Measurements from ENCODE around the gene FHIP1A.

DNA sequence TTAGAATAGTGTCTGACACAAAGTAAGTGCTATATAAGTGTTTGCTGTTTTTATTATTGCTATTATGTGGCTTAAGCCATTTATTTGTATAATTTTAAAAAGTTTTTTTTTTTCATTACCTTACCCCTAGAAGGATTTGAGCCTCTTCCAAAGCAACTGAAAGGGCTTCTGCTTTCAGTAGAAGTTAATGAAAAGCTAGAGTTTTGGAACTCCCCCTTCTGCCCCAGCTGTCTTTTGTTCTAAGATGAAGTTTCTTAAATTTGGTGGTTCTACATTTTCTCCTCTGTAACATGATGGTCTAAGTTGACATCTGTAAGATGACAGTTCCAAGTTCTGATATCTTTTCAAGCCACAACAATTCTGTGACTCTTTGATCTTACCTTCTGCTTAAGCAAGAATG, 30.3 kb downstream of the FHIP1A start:
- no peak for TF ChIP-seq CTCF (IDR thresholded peaks at IDR 0.05)
- no peak for TF ChIP-seq POLR2A (IDR thresholded peaks at IDR 0.05)
